Esophagus squamous epithelium (tissue), 4 donors: ENCODE data around the gene PSMG1.

ENCODE experiments used
- CTCF ChIP-seq, 6 experiments: fragments of 450-650 bp in 4 of 6; fragments of 200-600 bp in 2 of 6; sonication (generic) in 2 of 6; IDR thresholded peaks; one replicate each; pipeline ENCODE4 v1.5.1; 2016 to 2019; ENCODE audit warnings: antibody characterized with exemption in 6 of 6, mild to moderate bottlenecking in 4 of 6, moderate library complexity in 4 of 6
- POLR2A ChIP-seq, 4 donors: fragments of 450-650 bp; IDR thresholded peaks; one replicate each; pipeline ENCODE4 v1.6.1; 2017; ENCODE audit warnings: antibody characterized with exemption in 4 of 4, mild to moderate bottlenecking in 4 of 4, moderate library complexity in 3 of 4

- TF ChIP-seq POLR2A (IDR thresholded peaks at IDR 0.05), result no peak
- TF ChIP-seq CTCF (IDR thresholded peaks at IDR 0.05), result no peak
These were observed 7.0 kb downstream of the PSMG1 start for GRCh38 chr21:39176271-39176709.
